ENCODE results near the gene ZFP36. TPM values are rescaled to one million over a fixed set of nuclear protein-coding genes. Genes with fewer than 3 reads are reported as not detected.
A peak's percentile ranks its signal among the peaks of the same experiment; 100 is the strongest.

ZFP36 gene
- polyA plus RNA-seq, 3 donors, result 20.1 to 25.1 (median 22.8) TPM

DNA sequence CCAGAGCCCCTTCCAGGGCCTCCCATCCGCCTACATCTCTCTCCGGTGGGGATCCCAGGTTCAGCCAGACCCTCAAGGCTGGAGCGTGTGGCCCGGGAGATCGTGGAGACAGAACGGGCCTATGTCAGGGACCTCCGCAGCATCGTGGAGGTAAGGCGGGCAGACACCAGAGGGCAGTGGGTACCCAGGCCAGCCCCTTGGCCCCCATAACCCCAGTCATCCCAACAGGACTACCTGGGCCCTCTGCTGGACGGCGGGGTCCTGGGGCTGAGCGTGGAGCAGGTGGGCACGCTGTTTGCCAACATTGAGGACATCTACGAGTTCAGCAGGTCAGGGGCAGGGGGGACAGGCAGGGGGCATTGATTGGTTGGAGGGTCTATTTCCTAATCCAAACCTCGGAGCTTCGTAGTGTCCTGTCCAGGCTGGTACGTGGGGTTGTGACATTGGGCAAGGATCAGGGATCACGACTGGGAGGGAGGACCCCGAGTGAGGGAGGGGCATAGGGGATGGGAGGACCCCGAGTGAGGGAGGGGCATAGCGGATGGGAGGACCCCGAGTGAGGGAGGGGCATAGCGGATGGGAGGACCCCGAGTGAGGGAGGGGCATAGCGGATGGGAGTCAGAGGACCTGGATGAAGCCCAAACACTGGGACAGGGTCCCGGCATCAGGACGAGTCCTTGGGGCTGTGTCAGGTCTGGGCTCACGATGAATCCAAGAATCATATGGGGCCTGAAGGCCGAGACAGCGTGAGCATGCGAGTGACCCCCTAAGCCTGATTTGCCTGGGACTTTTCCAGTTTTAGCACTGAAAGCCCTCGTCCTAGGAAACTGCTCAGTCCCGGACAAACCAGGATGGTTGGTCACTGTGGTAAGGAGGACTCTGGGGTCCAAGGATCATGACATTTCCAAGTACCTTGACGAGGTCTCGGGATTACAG, 8.7 kb downstream of the ZFP36 start:
- DNase-seq, result no peak

DNA sequence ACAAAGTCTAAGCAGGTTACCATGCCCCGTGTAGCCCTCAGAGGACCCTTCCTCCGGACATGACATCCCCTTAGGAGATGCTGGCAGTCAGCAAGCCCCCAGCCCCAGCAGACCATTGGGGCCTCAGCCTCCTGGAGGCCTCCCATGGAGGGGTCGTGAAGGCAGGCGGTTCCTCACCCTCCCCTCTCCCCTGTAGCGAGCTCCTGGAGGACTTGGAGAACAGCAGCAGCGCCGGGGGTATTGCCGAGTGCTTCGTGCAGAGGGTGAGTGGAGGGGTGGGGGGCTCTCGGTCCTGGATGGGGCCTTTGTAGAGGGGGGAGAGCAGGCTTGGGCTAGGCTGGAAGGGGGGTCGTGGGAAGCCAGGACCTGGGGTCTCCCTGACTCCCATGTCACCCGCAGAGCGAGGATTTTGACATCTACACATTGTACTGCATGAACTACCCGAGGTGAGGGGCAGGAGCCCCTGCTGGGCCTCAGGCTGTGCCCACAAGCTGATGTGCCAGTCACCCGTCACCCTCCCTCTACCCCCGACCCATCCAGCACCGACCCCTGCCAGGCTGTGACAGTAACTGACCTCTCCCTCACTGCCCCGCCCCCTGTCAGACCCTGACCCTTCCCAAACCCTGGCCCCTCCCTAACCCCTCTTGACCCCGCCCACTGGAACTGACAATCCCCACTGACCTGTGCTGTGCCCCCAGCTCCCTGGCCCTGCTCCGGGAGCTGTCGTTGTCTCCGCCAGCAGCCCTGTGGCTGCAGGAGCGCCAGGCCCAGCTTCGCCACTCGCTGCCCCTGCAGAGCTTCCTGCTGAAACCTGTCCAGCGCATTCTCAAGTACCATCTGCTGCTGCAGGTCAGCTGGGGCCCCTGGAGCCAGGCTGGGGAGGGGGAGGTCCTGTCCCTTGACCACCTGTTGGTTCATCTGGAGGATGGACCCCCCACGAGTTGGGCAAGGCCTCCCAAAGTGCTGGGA, 9.8 kb downstream of the ZFP36 start:
- no peak for DNase-seq

GRCh38 chr19:39417463-39418181, 11.0 kb downstream of the ZFP36 start:
- no peak for DNase-seq

GRCh38 chr19:39419003-39419402, 12.4 kb downstream of the ZFP36 start:
- DNase-seq, result no peak

DNA sequence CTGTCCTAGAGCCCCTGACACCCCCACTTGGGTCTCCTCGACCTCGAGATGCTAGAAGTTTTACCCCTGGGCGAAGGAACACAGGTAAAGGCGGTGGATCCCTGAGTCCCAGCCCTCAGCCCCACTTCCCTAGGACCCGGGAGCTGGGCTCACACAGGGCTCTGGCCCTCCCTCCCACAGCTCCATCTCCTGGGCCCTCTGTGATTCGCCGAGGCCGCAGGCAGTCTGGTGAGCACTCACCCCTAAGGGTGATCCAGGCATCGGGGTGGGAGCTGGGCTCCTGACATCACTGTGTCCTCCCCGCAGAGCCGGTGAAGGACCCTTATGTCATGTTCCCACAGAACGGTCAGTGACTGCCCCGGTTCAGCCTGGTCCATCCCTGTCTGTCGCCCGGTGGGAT, 14.1 kb downstream of the ZFP36 start:
- no peak for DNase-seq

DNA sequence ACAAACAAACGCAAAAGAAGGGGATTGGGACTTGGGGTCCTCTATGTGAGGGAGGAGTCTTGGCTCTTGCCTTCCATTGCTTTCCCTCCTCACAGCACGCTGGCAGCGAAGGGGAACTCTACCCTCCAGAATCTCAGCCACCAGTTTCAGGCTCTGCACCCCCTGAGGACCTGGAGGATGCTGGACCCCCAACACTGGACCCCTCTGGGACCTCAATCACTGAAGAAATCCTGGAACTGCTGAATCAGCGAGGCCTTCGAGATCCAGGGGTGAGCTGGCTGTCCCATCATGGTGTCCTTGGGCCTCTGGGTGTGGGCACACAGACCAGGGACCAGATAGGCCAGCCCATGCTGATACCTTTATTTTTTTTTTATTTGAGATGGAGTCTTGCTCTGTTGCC, 15.4 kb downstream of the ZFP36 start:
- no peak for DNase-seq

DNA sequence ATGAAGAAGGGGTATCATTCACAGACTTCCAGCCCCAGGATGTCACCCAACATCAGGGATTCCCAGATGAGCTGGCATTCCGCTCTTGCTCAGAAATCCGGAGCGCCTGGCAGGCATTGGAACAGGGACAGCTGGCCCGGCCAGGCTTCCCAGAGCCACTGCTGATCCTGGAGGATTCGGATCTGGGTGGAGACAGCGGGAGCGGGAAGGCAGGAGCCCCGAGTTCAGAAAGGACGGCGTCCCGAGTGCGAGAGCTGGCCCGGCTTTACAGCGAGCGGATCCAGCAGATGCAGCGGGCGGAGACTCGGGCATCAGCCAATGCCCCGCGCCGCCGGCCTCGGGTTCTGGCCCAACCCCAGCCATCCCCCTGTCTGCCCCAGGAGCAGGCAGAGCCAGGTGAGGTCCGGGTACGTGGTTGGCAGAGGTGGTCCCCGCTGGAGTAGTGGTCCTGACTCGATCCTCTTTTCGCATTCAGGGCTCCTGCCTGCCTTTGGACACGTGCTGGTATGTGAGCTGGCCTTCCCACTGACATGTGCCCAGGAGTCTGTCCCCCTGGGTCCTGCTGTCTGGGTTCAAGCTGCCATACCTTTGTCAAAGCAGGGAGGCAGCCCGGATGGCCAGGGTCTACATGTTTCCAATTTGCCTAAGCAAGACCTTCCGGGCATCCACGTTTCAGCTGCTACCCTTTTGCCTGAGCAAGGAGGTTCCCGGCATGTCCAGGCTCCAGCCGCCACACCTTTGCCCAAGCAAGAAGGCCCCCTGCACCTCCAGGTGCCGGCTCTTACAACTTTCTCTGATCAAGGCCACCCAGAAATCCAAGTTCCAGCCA, 16.8 kb downstream of the ZFP36 start:
- DNase-seq, result no peak

DNA sequence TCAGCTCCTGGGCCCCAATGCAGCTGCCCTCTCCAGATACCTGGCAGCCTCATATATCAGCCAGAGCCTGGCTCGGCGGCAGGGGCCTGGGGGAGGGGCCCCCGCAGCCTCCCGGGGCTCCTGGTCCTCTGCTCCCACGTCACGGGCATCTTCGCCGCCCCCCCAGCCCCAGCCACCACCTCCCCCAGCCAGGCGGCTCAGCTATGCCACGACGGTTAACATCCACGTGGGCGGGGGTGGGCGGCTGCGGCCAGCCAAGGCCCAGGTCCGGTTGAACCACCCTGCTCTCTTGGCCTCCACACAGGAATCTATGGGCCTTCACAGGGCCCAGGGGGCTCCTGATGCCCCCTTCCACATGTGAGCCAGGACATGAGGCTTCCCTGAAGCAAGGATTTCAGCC, 18.3 kb downstream of the ZFP36 start:
- DNase-seq, result no peak

GRCh38 chr19:39425744-39426143, 19.1 kb downstream of the ZFP36 start:
- DNase-seq, result no peak

DNA sequence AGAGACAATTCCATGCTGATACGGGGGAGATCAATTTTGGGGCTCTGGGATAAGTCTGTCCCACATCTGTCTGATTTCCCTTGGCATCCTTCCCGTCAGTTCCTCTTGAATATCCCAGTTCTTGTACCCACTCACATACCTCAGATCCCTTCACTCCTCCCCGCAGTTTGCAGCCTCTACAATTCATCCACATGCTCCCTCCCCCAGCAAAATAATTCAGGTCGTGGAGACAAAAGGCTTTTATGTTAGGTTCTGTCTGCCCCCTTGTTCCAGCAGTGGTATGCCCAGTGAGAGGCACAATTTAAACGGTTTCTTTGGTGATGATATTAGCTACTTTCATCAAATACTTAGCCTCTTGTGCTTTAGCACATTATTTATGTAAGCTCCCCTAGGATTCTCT, 19.5 kb downstream of the ZFP36 start:
- DNase-seq, result no peak

- no peak for DNase-seq
These were observed 21.1 kb downstream of the ZFP36 start for GRCh38 chr19:39427707-39428106.

GRCh38 chr19:39428283-39429112, 21.9 kb downstream of the ZFP36 start:
- peak; percentile 90 for DNase-seq

- DNase-seq, result no peak
These were observed 24.3 kb downstream of the ZFP36 start for GRCh38 chr19:39430675-39431593.

- DNase-seq, result no peak
These were observed 26.0 kb downstream of the ZFP36 start for GRCh38 chr19:39432677-39433025.

GRCh38 chr19:39433480-39434079, 26.9 kb downstream of the ZFP36 start:
- DNase-seq, result no peak

GRCh38 chr19:39434123-39435076, 27.8 kb downstream of the ZFP36 start:
- no peak for DNase-seq

Measured in renal pelvis (tissue), 4 donors.